Tibial artery (tissue), 4 donors: ENCODE measurements around the gene ROR2.

ENCODE experiments used
- DNase-seq, 2 donors: peaks; one replicate each; pipeline ENCODE4 v3.0.0-alpha.2; 2019
- H3K27ac ChIP-seq, 2 donors: fragments of 200-600 bp; sonication (generic) in 1 of 2; 1 replicate in 1 of 2; 2 replicates in 1 of 2; pipeline ENCODE4 v1.5.1; 2018 to 2019; ENCODE audit warnings: mild to moderate bottlenecking in 1 of 2
- H3K27me3 ChIP-seq, 2 donors: fragments of 200-600 bp; sonication (generic) in 1 of 2; one replicate each; pipeline versions ENCODE4 v1.5.1 to v1.6.0; 2016 to 2019
- H3K36me3 ChIP-seq, 3 donors: fragments of 200-600 bp; sonication (generic) in 2 of 3; one replicate each; pipeline ENCODE4 v1.5.1; 2016 to 2019; ENCODE audit warnings: mild to moderate bottlenecking in 2 of 3
- H3K4me1 ChIP-seq, 4 donors: fragments of 200-600 bp; sonication (generic) in 2 of 4; 1 replicate in 3 of 4; 2 replicates in 1 of 4; pipeline ENCODE4 v1.5.1; 2016 to 2019
- H3K4me3 ChIP-seq, 2 donors: fragments of 200-600 bp; sonication (generic) in 1 of 2; 1 replicate in 1 of 2; 2 replicates in 1 of 2; pipeline ENCODE4 v1.5.1; 2018 to 2019; ENCODE audit warnings: mild to moderate bottlenecking in 2 of 2
- H3K9me3 ChIP-seq, 3 donors: fragments of 200-600 bp; sonication (generic) in 1 of 3; one replicate each; pipeline ENCODE4 v1.5.1; 2016 to 2019
- intact Hi-C: fragments of 100-400 bp; cut with DNase I; formaldehyde crosslinking; loops from one replicate; pipeline ENCODE4 v1.15.0; 2023; ENCODE audit warnings: low total_unique reads
- TF ChIP-seq, protein P1 (sequence below), 2 experiments: fragments of 200-600 bp in 1 of 2; fragments of 450-650 bp in 1 of 2; IDR thresholded peaks; one replicate each; pipeline ENCODE4 v1.5.1; 2017 to 2019; ENCODE audit warnings: antibody characterized with exemption in 2 of 2, mild to moderate bottlenecking in 1 of 2, moderate library complexity in 1 of 2

Gene ROR2

DNA sequence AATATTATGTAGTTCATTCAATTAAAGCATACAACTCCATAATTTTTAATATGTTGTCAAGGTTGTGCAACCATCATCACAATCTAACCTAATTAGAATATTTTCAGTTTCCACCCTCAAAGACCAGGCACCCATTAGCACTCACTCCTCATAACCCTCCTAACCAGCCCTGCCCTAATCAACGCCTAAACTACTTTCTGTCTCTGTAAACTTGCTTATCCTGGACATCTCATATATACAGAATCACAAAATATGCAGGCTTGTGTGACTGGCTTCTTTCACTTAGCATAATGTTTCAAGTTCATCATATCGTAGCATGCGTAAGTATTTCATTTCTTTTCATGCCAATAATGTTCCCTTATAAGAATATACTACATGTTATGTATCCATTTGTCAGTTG lies 391.6 kb downstream of the ROR2 start:
- intact Hi-C loops = no loop called here
- H3K36me3 ChIP-seq = no peaks in the 10 kb centered on the region
- no peaks in the 10 kb centered on the region for H3K4me1 ChIP-seq
- TF ChIP-seq, protein P1, sequence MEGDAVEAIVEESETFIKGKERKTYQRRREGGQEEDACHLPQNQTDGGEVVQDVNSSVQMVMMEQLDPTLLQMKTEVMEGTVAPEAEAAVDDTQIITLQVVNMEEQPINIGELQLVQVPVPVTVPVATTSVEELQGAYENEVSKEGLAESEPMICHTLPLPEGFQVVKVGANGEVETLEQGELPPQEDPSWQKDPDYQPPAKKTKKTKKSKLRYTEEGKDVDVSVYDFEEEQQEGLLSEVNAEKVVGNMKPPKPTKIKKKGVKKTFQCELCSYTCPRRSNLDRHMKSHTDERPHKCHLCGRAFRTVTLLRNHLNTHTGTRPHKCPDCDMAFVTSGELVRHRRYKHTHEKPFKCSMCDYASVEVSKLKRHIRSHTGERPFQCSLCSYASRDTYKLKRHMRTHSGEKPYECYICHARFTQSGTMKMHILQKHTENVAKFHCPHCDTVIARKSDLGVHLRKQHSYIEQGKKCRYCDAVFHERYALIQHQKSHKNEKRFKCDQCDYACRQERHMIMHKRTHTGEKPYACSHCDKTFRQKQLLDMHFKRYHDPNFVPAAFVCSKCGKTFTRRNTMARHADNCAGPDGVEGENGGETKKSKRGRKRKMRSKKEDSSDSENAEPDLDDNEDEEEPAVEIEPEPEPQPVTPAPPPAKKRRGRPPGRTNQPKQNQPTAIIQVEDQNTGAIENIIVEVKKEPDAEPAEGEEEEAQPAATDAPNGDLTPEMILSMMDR (IDR thresholded peaks at IDR 0.05) = no peak
- no peaks in the 10 kb centered on the region for H3K27me3 ChIP-seq
- no peaks in the 10 kb centered on the region for H3K9me3 ChIP-seq
- DNase-seq = no peak
- no peak overlapping the region for H3K4me3 ChIP-seq
- H3K27ac ChIP-seq = no peak overlapping the region

DNA sequence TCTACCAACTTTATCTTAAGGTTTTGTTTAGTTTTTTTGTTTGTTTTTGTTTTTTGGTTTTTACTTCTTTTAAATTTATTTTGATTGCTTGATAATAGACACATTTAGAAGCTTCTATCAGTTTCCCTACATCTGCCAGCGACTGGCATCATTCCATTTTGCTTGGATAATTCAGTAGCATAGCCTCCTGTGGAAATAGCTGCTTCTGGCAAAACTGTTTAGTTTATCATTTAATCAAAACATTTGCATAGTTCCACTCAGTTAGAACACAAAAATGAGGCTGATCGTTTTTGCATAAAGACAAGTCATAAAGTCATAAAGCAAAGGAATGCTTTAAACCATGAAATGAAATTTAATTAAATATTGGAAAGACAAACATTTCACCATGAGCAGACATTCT lies 392.7 kb downstream of the ROR2 start:
- intact Hi-C loops = no loop called here
- no peaks in the 10 kb centered on the region for H3K4me1 ChIP-seq
- no peak overlapping the region for H3K27ac ChIP-seq
- no peak for DNase-seq
- no peaks in the 10 kb centered on the region for H3K9me3 ChIP-seq
- no peak overlapping the region for H3K4me3 ChIP-seq
- no peaks in the 10 kb centered on the region for H3K36me3 ChIP-seq
- no peaks in the 10 kb centered on the region for H3K27me3 ChIP-seq
- TF ChIP-seq, protein P1 (IDR thresholded peaks at IDR 0.05) = no peak

DNA sequence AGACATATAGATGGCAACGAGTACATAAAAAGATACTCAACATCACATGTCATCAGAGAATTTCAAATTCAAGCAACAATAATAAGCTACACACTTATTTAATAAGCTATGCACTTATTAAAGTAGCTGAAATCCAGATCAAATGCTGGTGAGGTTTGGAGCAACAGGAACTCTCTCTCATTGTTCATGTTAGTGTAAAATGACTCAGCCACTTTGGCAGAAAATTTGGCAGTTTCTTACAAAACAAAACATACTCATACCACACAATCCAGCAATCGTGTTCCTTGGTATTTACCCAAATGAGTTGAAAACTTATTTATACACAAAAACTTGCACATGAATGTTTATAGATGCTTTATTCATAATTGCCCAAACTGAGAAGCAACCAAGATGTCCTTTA lies 394.9 kb downstream of the ROR2 start:
- Histone ChIP-seq H3K4me1 (no peaks in the 10 kb centered on the region), H3K27ac (no peak overlapping the region), H3K9me3 (no peaks in the 10 kb centered on the region), H3K4me3 (no peak overlapping the region), H3K36me3 (no peaks in the 10 kb centered on the region), H3K27me3 (no peaks in the 10 kb centered on the region)
- TF ChIP-seq, protein P1 (IDR thresholded peaks at IDR 0.05) = no peak
- intact Hi-C loops = no loop called here
- DNase-seq = no peak

DNA sequence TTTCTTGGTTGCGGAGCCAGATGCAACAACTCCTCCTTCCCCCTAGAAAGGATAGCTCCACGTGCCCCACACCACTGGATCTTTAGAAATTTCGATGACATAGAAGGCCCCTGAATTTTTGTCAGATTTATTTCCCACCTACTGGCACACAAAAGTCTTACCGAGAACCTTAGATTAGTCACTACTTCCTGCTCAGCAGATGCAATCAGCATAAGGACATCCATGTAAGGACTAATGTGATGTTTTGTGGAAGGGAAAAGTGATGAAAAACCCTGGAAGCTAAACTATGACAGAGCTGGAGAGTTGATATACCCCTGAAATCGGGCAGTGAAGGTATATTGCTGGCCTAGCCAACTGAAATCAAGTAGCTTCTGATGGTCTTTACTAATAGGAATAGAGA lies 400.9 kb downstream of the ROR2 start:
- Histone ChIP-seq H3K27ac (no peak overlapping the region), H3K36me3 (no peaks in the 10 kb centered on the region), H3K4me1 (peaks cover 0 to 6% (median 2%) of the 10 kb centered on the region in 4 donors), H3K4me3 (no peak overlapping the region), H3K27me3 (no peaks in the 10 kb centered on the region), H3K9me3 (no peaks in the 10 kb centered on the region)
- intact Hi-C loops = no loop called here
- TF ChIP-seq, protein P1 (IDR thresholded peaks at IDR 0.05) = no peak
- no peak for DNase-seq

DNA sequence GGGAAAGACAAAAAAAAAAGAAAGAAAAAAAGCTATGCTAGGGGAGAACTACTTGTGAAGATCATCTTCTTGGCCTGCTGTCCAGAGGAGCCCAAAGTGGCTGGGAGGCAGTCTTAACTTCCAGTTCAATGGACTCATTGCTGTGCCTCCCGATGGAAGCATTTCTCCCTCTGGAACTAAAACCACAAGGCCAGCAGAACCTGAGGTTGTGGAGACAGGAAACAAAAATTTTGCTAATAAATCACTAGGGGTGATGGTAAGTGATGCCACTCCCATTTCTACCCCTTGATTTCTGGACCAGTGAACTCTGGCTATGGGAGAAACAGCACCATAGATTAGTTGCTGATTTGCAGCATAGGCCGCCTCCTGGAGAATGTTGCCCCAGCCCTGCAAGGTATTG lies 402.9 kb downstream of the ROR2 start:
- H3K27me3 ChIP-seq = no peaks in the 10 kb centered on the region
- H3K9me3 ChIP-seq = no peaks in the 10 kb centered on the region
- peaks cover 0 to 6% (median 2%) of the 10 kb centered on the region in 4 donors for H3K4me1 ChIP-seq
- intact Hi-C loops = no loop called here
- H3K27ac ChIP-seq = no peak overlapping the region
- no peak overlapping the region for H3K4me3 ChIP-seq
- TF ChIP-seq, protein P1 (IDR thresholded peaks at IDR 0.05) = no peak
- no peaks in the 10 kb centered on the region for H3K36me3 ChIP-seq
- no peak for DNase-seq

DNA sequence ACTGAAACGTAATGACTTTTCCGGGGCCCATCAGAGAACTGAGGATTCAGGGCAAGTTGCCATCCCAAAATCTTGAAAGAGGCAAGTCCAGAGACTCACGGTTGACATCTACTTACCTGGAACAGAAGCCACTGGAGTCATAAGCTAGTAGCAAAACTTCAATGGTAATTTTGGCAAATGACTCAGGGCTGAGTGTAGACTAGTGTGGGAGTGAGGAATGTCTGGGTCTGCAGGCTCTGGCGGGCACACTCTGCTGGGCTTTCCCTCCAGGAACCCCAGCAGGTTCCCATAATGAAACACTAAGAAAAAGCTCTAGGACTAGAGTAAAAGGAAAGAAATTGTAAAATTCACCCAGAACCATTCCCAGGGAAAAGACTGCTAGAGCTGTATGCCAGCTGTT lies 403.5 kb downstream of the ROR2 start:
- Histone ChIP-seq H3K4me1 (peaks cover 0 to 6% (median 2%) of the 10 kb centered on the region in 4 donors), H3K36me3 (no peaks in the 10 kb centered on the region), H3K27ac (no peak overlapping the region), H3K4me3 (no peak overlapping the region), H3K27me3 (no peaks in the 10 kb centered on the region), H3K9me3 (no peaks in the 10 kb centered on the region)
- TF ChIP-seq, protein P1 (IDR thresholded peaks at IDR 0.05) = no peak
- DNase-seq = no peak
- intact Hi-C loops = no loop called here
